T follicular helper cell (primary cell): ENCODE measurements around the gene PADI4.

Experiments
- DNase-seq: peaks from one replicate; pipeline ENCODE4 v3.0.0-alpha.2; 2020; ENCODE audit warnings: low read depth
- total RNA-seq, 2 experiments: gene quantifications; one replicate each; lab custom pipeline; 2026; lab: John Stamatoyannopoulos, UW

Gene PADI4, protein sequence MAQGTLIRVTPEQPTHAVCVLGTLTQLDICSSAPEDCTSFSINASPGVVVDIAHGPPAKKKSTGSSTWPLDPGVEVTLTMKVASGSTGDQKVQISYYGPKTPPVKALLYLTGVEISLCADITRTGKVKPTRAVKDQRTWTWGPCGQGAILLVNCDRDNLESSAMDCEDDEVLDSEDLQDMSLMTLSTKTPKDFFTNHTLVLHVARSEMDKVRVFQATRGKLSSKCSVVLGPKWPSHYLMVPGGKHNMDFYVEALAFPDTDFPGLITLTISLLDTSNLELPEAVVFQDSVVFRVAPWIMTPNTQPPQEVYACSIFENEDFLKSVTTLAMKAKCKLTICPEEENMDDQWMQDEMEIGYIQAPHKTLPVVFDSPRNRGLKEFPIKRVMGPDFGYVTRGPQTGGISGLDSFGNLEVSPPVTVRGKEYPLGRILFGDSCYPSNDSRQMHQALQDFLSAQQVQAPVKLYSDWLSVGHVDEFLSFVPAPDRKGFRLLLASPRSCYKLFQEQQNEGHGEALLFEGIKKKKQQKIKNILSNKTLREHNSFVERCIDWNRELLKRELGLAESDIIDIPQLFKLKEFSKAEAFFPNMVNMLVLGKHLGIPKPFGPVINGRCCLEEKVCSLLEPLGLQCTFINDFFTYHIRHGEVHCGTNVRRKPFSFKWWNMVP
- 0 to 0.06 reads per million in 2 experiments for total RNA-seq

DNA sequence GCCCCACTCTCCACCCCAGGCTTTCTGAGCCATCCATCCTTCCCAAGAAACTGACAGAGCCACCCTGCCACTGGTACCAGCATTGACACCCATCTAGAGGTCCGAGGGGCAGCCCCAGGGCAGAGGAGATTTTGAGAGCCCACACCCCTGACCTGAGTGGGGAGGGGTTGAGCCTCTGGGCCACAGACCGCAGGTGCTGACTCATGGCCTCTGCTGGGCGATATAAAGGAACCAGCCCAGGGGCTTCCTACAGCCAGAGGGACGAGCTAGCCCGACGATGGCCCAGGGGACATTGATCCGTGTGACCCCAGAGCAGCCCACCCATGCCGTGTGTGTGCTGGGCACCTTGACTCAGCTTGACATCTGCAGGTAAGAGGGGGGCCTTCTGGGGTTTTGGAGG, at the start of gene PADI4:
PADI4 (plus strand) TSS at position 252 of the 400 bp plus-strand sequence; CDS start at position 278, 26 bp downstream.
- no peak for DNase-seq

DNA sequence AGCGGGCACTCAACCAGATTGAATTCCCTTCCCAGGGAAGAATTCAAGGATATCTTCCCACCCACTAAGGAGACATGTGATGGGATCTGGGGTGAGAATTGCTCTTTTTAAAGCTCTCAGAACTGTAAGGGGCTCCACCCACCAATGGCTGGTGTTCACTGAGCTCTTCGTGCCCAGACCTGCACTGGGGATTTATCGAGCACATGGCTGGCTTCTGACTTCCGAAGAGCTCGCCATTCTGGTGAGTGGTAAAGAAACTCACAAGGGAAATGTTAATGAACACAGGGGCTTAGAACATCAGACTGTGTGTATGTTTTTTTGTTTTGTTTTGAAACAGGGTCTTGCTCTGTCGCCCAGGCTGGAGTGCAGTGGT, 49.3 kb upstream of the PADI4 start:
- no peak for DNase-seq

DNA sequence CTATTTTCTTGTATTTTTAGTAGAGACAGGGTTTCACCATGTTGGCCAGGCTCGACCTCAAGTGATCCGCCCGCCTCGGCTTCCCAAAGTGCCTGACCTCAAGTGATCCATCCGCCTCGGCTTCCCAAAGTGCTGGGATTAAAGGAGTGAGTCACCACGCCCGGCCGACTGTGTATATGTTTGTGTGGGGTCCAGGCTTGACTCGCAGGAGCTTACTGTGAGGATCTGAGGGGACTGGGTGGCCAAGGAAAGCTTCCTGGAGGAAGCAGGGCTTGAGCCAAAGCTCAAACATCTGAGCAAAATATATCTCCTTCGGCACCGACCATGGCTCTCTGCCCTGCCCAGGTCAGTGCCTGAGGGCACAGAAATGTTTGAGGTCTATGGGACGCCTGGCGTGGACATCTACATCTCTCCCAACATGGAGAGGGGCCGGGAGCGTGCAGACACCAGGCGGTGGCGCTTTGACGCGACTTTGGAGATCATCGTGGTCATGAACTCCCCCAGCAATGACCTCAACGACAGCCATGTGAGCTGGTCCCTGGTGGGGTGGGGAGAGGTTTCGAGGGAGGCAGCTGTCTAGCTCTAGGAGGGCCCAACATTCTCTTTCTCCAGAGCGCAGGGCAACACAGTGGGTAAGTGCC, 48.6 kb upstream of the PADI4 start:
- no peak for DNase-seq

GRCh38 chr1:17260264-17260663, 47.7 kb upstream of the PADI4 start:
- no peak for DNase-seq

DNA sequence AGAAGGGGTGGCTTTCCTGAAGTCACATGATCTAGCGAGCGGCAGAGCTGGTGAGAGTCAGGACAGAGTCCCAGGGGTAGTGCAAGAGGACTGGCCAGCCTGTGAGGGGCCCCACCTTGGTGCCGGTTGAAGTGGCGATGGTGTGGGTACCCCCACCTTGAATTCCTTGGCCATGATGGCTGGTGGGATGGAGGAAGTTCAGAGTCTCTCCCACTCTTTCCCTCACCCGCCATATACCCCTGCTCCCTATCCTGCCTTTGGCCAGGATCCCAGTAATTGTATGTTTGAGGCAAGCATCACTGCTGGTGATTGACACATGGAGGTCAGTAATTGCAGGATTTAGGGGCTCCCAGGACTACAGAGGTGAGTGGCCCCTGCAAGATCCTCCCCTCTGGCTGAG, 47.3 kb upstream of the PADI4 start:
- DNase-seq = no peak

DNA sequence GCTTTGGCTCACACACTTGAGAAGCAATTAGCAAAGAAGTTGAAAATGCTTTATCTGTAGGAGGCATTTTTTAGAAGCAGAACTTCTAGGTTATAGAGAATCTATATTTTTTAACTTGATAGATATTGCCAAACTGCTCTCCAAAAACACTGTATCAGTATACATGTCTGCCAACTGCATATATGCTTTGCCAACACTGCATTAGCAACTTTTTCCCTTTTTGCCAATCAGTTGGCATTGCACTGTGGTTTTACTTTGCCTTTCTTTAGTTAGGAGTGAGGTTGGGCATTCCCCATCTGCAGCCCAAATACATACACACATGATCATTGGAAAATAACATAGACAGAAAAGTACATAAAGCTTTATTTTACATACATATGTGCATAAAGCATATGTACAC, 44.1 kb upstream of the PADI4 start:
- DNase-seq = no peak

DNA sequence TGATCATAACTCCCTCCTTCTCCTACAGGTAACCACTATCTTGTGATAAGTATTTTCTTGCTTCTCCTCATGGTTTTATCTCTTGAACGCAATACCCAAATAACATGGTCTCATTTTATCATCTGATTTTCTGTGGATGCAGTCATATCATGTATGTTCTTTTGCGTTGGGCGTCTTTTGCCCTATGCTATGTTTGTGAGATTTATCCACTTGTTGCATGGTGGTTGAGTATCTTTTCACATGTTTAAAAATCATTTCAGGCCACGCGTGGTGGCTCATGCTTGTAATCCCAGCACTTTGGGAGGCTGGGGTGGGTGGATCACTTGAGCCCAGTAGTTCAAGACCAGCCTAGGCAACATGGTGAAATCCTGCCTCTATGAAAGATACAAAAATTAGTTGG, 43.5 kb upstream of the PADI4 start:
- no peak for DNase-seq

DNA sequence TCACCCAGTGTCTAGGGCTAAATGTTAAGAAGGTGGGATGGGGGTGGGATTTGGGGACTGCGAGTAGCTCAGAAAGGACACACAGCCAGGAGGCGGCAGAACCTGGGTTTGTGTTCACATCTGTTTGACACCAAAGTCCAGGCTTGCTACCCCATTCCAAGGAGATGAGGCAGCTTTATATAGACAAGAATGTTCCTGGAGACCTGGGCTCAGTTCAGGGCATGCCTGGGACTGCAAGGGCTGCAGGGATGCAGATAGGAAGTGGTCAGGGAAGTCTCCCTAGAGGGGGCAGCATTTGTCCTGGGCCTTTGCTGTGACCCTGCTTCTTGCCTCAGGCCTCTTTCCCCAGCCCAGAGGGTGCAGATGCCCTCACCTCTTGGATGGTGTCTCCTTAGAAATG, 42.8 kb upstream of the PADI4 start:
- DNase-seq = no peak

DNA sequence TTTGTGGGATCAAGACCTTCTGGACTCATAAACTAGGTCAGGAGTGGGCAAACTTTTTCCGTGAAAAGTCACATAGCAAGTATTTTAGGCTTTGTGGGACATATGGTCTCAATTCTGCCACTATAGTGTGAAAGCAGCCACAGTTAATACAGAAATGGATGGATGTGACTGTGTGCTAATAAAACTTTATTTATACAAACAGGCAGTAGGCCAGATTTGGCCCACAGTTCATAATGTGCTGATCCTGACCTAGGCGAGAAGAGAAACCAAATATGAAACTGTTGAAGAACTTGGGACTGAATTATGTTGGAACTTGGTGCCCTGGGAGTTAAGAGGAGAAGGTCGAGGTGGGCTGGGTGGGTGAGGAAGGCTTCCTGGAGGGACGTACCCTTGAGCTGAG, 42.0 kb upstream of the PADI4 start:
- no peak for DNase-seq

DNA sequence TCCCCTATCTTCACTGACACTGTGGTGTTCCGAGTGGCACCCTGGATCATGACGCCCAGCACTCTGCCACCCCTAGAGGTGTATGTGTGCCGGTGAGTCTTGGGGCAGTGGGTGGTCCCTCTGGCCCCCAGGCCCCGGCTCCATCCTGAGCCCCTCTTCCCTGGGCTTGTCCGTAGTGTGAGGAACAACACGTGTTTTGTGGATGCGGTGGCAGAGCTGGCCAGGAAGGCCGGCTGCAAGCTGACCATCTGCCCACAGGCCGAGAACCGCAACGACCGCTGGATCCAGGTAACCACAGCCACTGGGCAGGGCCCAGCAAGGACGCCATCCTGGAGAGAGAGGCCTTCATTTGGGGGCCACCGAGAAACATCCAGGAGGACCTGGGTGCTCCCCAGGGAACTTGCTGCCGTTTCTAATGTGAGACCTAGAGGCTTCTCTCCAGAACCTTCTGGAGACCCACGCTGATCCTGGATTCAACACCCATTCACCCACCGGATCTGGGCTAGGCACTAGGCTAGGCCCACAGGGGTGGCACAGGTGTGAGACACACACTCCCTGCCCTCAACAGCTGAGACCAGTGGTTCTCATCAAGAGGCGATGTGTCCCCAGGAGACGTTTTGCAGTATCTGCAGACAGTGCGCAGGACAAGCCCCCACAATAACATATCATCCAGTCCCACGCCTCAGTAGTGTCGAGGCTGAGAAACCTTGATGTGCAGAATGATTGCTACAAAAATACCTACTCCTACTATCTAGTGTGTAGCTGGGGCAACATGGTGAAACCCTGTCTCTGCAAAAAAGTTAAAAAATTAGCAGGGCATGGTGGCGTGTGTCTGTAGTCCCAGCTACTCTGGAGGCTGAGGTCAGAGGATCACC, 36.9 kb upstream of the PADI4 start:
- no peak for DNase-seq

- DNase-seq = no peak
These were observed 35.9 kb upstream of the PADI4 start for GRCh38 chr1:17272066-17272465.

DNA sequence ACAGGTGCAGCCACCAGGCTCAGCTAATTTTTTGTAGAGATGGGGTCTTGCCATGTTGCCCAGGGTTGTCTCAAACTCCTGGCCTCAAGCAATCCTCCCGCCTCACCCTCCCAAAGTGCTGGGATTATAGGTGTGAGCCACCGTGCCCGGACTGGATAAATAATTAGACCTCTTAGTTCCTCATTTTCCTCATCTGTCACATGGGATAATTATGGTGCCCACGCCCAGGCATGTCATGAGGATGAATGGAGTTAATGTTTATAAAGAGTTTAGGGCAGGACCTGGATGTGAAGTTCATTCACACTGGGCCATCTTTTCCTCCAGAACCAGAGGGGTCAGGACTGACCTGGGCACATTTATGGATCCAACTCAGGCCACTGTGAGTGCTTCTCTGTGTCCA, 35.4 kb upstream of the PADI4 start:
- no peak for DNase-seq

DNA sequence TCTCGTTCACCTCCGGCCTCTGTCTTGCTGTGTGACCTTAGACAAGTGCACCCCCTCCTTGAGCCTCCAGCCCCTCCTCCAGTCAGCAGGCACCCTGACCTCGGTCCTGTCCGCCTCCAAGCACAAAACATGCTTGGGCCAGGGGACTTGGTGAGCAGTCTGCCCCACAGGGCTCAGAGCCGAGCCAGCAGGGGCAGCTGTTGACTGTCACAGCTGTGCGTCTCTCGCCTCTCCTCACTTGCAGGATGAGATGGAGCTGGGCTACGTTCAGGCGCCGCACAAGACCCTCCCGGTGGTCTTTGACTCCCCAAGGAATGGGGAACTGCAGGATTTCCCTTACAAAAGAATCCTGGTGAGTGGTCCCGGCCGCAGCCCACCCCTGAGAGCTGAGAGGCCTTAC, 34.9 kb upstream of the PADI4 start:
- DNase-seq = no peak

GRCh38 chr1:17274186-17275170, 33.5 kb upstream of the PADI4 start:
- no peak for DNase-seq

DNA sequence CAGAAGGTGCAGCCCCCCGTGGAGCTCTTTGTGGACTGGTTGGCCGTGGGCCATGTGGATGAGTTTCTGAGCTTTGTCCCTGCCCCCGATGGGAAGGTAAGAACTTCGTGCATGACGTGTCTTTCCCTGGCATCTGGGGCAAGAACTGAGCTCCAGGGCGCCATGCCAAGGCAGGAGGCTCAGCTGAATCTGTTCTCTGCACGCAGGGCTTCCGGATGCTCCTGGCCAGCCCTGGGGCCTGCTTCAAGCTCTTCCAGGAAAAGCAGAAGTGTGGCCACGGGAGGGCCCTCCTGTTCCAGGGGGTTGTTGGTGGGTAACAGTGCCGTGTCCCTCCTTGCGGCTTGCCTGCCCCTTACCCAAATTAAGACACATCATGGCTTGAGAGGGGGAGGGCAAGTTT, 31.4 kb upstream of the PADI4 start:
- DNase-seq = no peak

GRCh38 chr1:17277511-17278159, 30.4 kb upstream of the PADI4 start:
- DNase-seq = no peak

GRCh38 chr1:17278996-17279830, 28.8 kb upstream of the PADI4 start:
- DNase-seq = no peak

DNA sequence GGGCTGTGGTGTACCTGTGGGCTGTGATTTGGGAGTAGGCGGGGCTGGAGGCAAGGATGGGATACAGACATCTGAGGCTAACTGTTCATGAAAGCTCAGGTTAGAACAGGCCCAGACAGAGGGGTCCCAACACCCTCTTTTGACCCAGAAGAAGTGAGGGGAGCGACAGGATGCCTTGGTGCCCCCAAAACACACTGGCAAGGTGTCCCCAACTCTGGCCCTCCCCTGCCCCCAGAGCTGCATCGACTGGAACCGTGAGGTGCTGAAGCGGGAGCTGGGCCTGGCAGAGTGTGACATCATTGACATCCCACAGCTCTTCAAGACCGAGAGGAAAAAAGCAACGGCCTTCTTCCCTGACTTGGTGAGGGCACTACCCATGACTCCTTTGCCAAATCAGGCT, 27.6 kb upstream of the PADI4 start:
- no peak for DNase-seq

DNA sequence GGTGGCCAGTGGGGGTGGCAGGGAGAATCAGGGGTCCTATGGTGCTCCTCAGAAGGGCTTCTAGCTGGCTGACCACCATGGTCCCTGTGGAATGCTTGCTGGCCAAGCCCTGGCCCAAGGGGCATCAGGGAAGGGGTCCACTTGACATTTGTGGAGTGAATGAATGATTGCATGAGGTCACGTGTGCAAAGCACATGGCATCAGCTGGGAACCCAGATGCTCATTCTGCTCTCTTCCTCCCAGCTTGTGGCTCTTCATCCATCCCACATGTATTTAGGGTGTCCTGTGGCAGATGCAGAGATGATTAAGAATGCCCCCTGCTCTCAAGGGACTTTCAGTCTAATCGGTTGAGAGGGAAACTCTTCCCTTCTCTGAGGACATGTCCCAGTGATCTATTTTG, 27.1 kb upstream of the PADI4 start:
- no peak for DNase-seq
